AG10803 (cell line): ENCODE data around the gene CERS6.

Experiments used
- DNase-seq: peaks from one replicate; pipeline ENCODE4 v3.0.0; 2010; ENCODE audit warnings: low read depth
- H3K4me3 ChIP-seq: 2 replicates; pipeline ENCODE4 v1.5.1; 2011; ENCODE audit warnings: mild to moderate bottlenecking, low read length, control low read depth
- CTCF ChIP-seq: conservative IDR thresholded peaks from 2 replicates; pipeline ENCODE4 v1.5.1; 2011; ENCODE audit warnings: mild to moderate bottlenecking, low read length, control low read depth, inconsistent platforms

Gene CERS6

GRCh38 chr2:168573128-168573903 is 117.2 kb downstream of the CERS6 start:
- H3K4me3 ChIP-seq: no peak overlapping the region
- TF ChIP-seq CTCF: no peak
- peak; percentile 75 for DNase-seq

- no peak for TF ChIP-seq CTCF
- H3K4me3 ChIP-seq: no peak overlapping the region
- DNase-seq: no peak
Measured at GRCh38 chr2:168574856-168575630, 119.0 kb downstream of the CERS6 start.

GRCh38 chr2:168577885-168578284 is 121.8 kb downstream of the CERS6 start:
- no peak for TF ChIP-seq CTCF
- peak; percentile 23 for DNase-seq

DNA sequence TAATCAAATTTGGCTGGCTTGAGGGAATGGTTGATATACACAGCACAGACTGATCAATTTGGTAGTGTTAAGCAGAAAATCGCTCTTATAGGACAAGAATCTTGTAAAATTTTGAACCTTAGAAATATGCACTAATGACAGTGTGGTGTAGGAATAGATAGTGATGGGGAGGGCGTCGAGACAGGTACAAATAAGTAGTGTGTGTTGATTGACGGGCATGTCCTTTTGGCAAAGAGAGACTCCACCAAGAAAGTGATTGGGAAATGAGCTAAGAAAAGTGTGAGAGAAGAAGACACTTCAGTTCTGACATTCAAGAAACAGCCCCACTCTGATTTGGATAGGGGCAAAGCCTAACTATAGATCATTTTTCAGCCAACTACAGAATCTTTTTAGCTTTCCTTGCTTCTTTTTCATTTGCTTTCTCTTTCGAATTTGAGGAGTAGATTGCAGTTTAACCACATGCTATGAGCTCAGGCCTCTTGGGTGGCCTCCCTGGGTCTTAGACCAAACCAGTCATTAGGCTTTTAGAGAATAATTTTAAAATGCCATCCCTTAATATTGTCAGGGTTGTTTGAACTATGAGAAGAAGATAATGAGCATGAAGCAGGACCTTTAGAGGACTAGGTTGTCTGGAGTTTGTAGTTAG is 127.1 kb downstream of the CERS6 start:
- DNase-seq: peak; percentile 46
- no peak for TF ChIP-seq CTCF
- no peak overlapping the region for H3K4me3 ChIP-seq

More at GRCh38 chr2:168577885-168578284, 121.8 kb downstream of the CERS6 start:
- H3K4me3 ChIP-seq: no peak overlapping the region

GRCh38 chr2:168583710-168584521 is 127.8 kb downstream of the CERS6 start:
- DNase-seq: peak; percentile 63
- no peak overlapping the region for H3K4me3 ChIP-seq
- no peak for TF ChIP-seq CTCF

- H3K4me3 ChIP-seq: no peak overlapping the region
- no peak for TF ChIP-seq CTCF
- DNase-seq: no peak
Measured at GRCh38 chr2:168584911-168585310, 128.8 kb downstream of the CERS6 start.
